IMR-90 (cell line): ENCODE measurements around the gene MCF2L2. TPM values are rescaled to one million over a fixed set of nuclear protein-coding genes. Genes with fewer than 3 reads are reported as not detected.

Source experiments
- ATAC-seq: fragments of 200-7000 bp; cut with Tn5 transposase; 2 replicates; pipeline ENCODE4 v1.9.1; 2020; ENCODE audit warnings: low read depth, mild to moderate bottlenecking, moderate library complexity
- BruUV-seq: library from RNA; stranded (reverse); fragments of 400-500 nt; replicated peaks from 2 replicates; lab custom pipeline; 2021; lab: Mats Ljungman, UMichigan
- CTCF ChIA-PET: fragments of 300-600 bp; formaldehyde crosslinking; extraction: SDS; loops from one replicate; lab custom pipeline; 2021; ENCODE audit warnings: antibody characterized with exemption; lab: Yijun Ruan, JAX
- POLR2A ChIA-PET: fragments of 300-600 bp; sonication (Branson Sonifier 250); formaldehyde crosslinking; loops from one replicate; lab custom pipeline; 2022; ENCODE audit warnings: antibody characterized with exemption; ENCODE audit not compliant: unreplicated experiment; lab: Charles Lee
- DNase-seq: peaks from one replicate; pipeline ENCODE4 v3.0.0; 2013
- H2AFZ ChIP-seq: replicated peaks from 2 replicates; pipeline ENCODE3; 2013; ENCODE audit warnings: low read length, mild to moderate bottlenecking; ENCODE audit not compliant: poor library complexity
- H2AK5ac ChIP-seq: 2 replicates; pipeline ENCODE4 v1.6.1; 2013; ENCODE audit warnings: low read depth, low read length, inconsistent platforms
- H2AK9ac ChIP-seq: replicated peaks from 2 replicates; pipeline ENCODE3; 2013; ENCODE audit warnings: mild to moderate bottlenecking, low read depth, low read length, moderate library complexity; ENCODE audit not compliant: poor library complexity
- H2BK120ac ChIP-seq: 2 replicates; pipeline ENCODE4 v1.6.1; 2013; ENCODE audit warnings: low read depth, low read length, inconsistent platforms
- H2BK15ac ChIP-seq: 3 replicates; pipeline ENCODE4 v1.6.1; 2013; ENCODE audit warnings: low read depth, low read length, inconsistent platforms
- H2BK20ac ChIP-seq: 2 replicates; pipeline ENCODE4 v1.6.1; 2013; ENCODE audit warnings: low read depth, mild to moderate bottlenecking, inconsistent platforms, low read length, moderate library complexity
- H2BK5ac ChIP-seq: 2 replicates; pipeline ENCODE4 v1.6.1; 2013; ENCODE audit warnings: mild to moderate bottlenecking, low read depth, low read length, inconsistent platforms; ENCODE audit not compliant: poor library complexity, severe bottlenecking
- H3K14ac ChIP-seq: replicated peaks from 2 replicates; pipeline ENCODE4 v1.6.1; 2013; ENCODE audit warnings: low read depth, low read length, inconsistent platforms
- H3K18ac ChIP-seq: 2 replicates; pipeline ENCODE4 v1.6.1; 2013; ENCODE audit warnings: low read depth, low read length, control low read depth
- H3K23ac ChIP-seq: 2 replicates; pipeline ENCODE4 v1.6.1; 2013; ENCODE audit warnings: low read depth, low read length, inconsistent platforms
- H3K27ac ChIP-seq: 2 replicates; pipeline ENCODE4 v1.5.1; 2013; ENCODE audit warnings: mild to moderate bottlenecking, control low read depth, low read length; ENCODE audit not compliant: insufficient read depth
- H3K27me3 ChIP-seq: 2 replicates; pipeline ENCODE4 v1.6.1; 2013; ENCODE audit warnings: low read length; ENCODE audit not compliant: control insufficient read depth, insufficient read depth
- H3K36me3 ChIP-seq: 2 replicates; pipeline ENCODE4 v1.6.1; 2013; ENCODE audit warnings: low read length, mixed read lengths; ENCODE audit not compliant: control insufficient read depth, insufficient read depth
- H3K4ac ChIP-seq: 2 replicates; pipeline ENCODE4 v1.6.1; 2013; ENCODE audit warnings: low read depth, low read length, inconsistent platforms
- H3K4me1 ChIP-seq: 2 replicates; pipeline ENCODE4 v1.6.1; 2013; ENCODE audit warnings: low read length, mixed read lengths; ENCODE audit not compliant: control insufficient read depth, insufficient read depth
- H3K4me2 ChIP-seq: 2 replicates; pipeline ENCODE4 v1.6.1; 2013; ENCODE audit warnings: low read depth, mild to moderate bottlenecking, control low read depth, low read length, moderate library complexity
- H3K4me3 ChIP-seq: 2 replicates; pipeline ENCODE4 v1.5.1; 2013; ENCODE audit warnings: low read depth, mild to moderate bottlenecking, control low read depth, low read length, moderate library complexity; ENCODE audit not compliant: insufficient read depth
- H3K56ac ChIP-seq: 2 replicates; pipeline ENCODE4 v1.6.1; 2013; ENCODE audit warnings: low read length, inconsistent platforms; ENCODE audit not compliant: insufficient read depth; ENCODE audit errors: extremely low read depth
- H3K79me1 ChIP-seq, 2 experiments: 2 replicates each; pipeline ENCODE4 v1.6.1; 2013; ENCODE audit warnings: low read length in 2 of 2, inconsistent platforms in 1 of 2, low read depth in 1 of 2
- H3K9ac ChIP-seq: 2 replicates; pipeline ENCODE4 v1.6.1; 2013; ENCODE audit warnings: low read depth, low read length, control low read depth
- H3K9me1 ChIP-seq: 2 replicates; pipeline ENCODE4 v1.6.1; 2013; ENCODE audit warnings: low read length, inconsistent platforms; ENCODE audit not compliant: insufficient read depth
- H3K9me3 ChIP-seq: 2 replicates; pipeline ENCODE4 v1.6.1; 2013; ENCODE audit warnings: low read length; ENCODE audit not compliant: control insufficient read depth, insufficient read depth
- H4K20me1 ChIP-seq: 2 replicates; pipeline ENCODE4 v1.6.1; 2013; ENCODE audit warnings: low read length, inconsistent platforms; ENCODE audit not compliant: insufficient read depth
- H4K5ac ChIP-seq: 2 replicates; pipeline ENCODE4 v1.6.1; 2013; ENCODE audit warnings: mild to moderate bottlenecking, low read depth, low read length, control low read depth
- H4K8ac ChIP-seq, 2 experiments: 2 replicates each; pipeline ENCODE4 v1.6.1; 2013; ENCODE audit warnings: low read depth in 2 of 2, low read length in 2 of 2, control low read depth in 1 of 2, inconsistent platforms in 1 of 2
- H4K91ac ChIP-seq: 2 replicates; pipeline ENCODE4 v1.6.1; 2013; ENCODE audit warnings: low read depth, low read length, inconsistent platforms; ENCODE audit not compliant: insufficient read depth
- BHLHE40 ChIP-seq: fragments of 150-350 bp; IDR thresholded peaks from 2 replicates; pipeline ENCODE4 v1.6.1; 2016; ENCODE audit warnings: mild to moderate bottlenecking, low read depth, low read length
- CHD1 ChIP-seq: IDR thresholded peaks from 2 replicates; pipeline ENCODE4 v1.6.1; 2012; ENCODE audit warnings: low read depth, low read length, improper control_type of control experiment
- FOS ChIP-seq: fragments of 150-350 bp; IDR thresholded peaks from 2 replicates; pipeline ENCODE4 v1.6.1; 2016; ENCODE audit warnings: low read depth, low read length
- MAFK ChIP-seq: IDR thresholded peaks from 2 replicates; pipeline ENCODE4 v1.6.1; 2012; ENCODE audit warnings: low read depth, low read length, improper control_type of control experiment
- MAZ ChIP-seq: IDR thresholded peaks from 2 replicates; pipeline ENCODE4 v1.6.1; 2012; ENCODE audit warnings: low read depth, mild to moderate bottlenecking, low read length, improper control_type of control experiment, moderate library complexity, borderline replicate concordance
- MXI1 ChIP-seq: IDR thresholded peaks from 2 replicates; pipeline ENCODE4 v1.6.1; 2012; ENCODE audit warnings: low read depth, mild to moderate bottlenecking, low read length, moderate library complexity, borderline replicate concordance
- POLR2A ChIP-seq: IDR thresholded peaks from 2 replicates; pipeline ENCODE4 v1.6.1; 2012; ENCODE audit warnings: mild to moderate bottlenecking, low read depth, low read length
- RAD21 ChIP-seq: IDR thresholded peaks from 2 replicates; pipeline ENCODE4 v1.6.1; 2012; ENCODE audit warnings: low read length, improper control_type of control experiment
- RCOR1 ChIP-seq: IDR thresholded peaks from 2 replicates; pipeline ENCODE4 v1.6.1; 2012; ENCODE audit warnings: mild to moderate bottlenecking, low read length, improper control_type of control experiment; ENCODE audit not compliant: insufficient replicate concordance
- RFX5 ChIP-seq: IDR thresholded peaks from 2 replicates; pipeline ENCODE4 v1.8.0; 2012; ENCODE audit warnings: low read depth, mild to moderate bottlenecking, low read length, moderate library complexity
- WGBS, 2 experiments: methylation state at CpG; one replicate each; pipeline versions ENCODE4 v1.1.5 to v1.1.7; 2013; ENCODE audit warnings: missing lambda C conversion rate in 2 of 2; ENCODE audit not compliant: insufficient read length in 1 of 2; ENCODE audit errors: extremely low coverage in 2 of 2; 5-methylcytosine and 5-hydroxymethylcytosine counted together
- dilution Hi-C: fragments of 300-500 bp; cut with HindIII; formaldehyde crosslinking; loops from one replicate; pipeline ENCODE4 v1.14.3; 2018; ENCODE audit warnings: low sequenced_read_pairs; ENCODE audit not compliant: unreplicated experiment
- in situ Hi-C: fragments of 300-500 bp; cut with MboI; formaldehyde crosslinking; loops from 3 replicates; pipeline ENCODE4 v1.14.3; 2019; ENCODE audit warnings: low sequenced_read_pairs, inconsistent platforms, mixed read lengths
- intact Hi-C: fragments of 100-400 bp; cut with micrococcal nuclease; formaldehyde crosslinking; loops from 2 replicates; pipeline ENCODE4 v1.10.0; 2022
- polyA plus RNA-seq, 3 experiments: library from polyadenylated mRNA; depleted of rRNA; stranded (reverse); fragments of >200 nt; gene quantifications; 2 replicates each; pipeline ENCODE4 v1.2.3, GENCODE V29; 2012; ENCODE audit warnings: low replicate concordance in 1 of 3
- total RNA-seq: library from RNA; depleted of rRNA; stranded (reverse); fragments of >200 nt; gene quantifications from 2 replicates; pipeline ENCODE4 v1.2.3, GENCODE V29; 2012
- TF ChIP-seq, protein P1 (sequence below): fragments of 150-350 bp; IDR thresholded peaks from 2 replicates; pipeline ENCODE4 v1.6.1; 2017; ENCODE audit warnings: mild to moderate bottlenecking, antibody characterized with exemption, low read length, low read depth
- TF ChIP-seq, protein P2 (sequence below): fragments of 150-350 bp; IDR thresholded peaks from 2 replicates; pipeline ENCODE4 v1.6.1; 2016; ENCODE audit warnings: low read depth, mild to moderate bottlenecking, low read length, moderate library complexity, borderline replicate concordance
- TF ChIP-seq, protein P3 (sequence below): conservative IDR thresholded peaks from 2 replicates; pipeline ENCODE4 v1.5.1; 2012; ENCODE audit warnings: mild to moderate bottlenecking, low read depth, low read length, improper control_type of control experiment

The MCF2L2 gene
- total and polyA plus RNA-seq, 2 of the 4 experiments (the other 2 are of a cell fraction), result under 0.01 TPM; not detected in 1

DNA sequence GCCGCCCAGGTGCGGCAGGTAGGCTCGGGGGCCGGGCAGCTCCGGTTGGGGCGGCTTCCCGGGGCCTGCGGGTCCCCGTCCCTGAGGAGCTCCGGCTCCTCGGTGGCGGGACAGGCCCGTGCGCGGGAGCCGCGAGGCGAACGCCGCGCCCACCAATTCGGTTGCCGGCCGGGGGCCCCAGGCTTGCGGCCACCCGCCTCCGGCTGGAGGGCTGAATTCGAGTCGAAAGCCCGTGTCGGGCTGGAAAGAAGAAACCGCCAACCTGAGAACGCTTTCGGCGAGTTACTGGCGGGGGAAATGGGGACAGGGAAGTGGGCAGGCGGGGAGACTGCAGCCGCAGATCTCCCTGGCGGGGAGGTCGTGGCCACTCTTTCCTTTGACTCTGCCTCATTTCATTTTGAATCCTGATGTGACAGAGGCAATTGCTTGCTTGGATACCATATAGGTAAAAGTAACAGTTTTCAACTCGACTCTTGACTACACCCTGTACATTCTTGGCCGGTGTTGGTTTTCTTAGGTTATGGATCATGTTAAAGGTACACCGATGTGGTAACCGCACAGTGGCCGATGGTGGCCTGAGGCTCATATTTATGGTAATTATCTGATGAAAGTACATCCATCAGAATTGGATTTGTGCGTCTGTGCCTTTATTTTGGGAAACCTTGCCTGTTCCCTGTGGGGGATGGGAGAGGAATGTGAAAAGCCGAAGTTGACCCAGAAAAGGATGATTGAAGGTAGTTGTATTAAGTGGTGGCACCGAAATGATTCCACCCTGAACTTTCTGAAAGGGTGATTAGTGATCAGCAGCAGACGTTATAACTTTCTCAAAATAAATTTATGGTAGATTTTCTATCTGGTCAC, 173.7 kb downstream of the MCF2L2 start:
- Histone ChIP-seq H3K4me1 (no peaks in the 10 kb centered on the region), H2AFZ (peak overlapping the region; percentile 91), H3K9me1 (no peaks in the 10 kb centered on the region), H3K27me3 (peaks cover 30% of the 10 kb centered on the region), H3K4ac (no peak overlapping the region), H4K91ac (no peak overlapping the region), H3K4me2 (peak overlapping the region; percentile 36; the same call in 1 of the 2 replicates), H4K5ac (no peak overlapping the region), H3K36me3 (no peaks in the 10 kb centered on the region), H2BK20ac (no peak overlapping the region), H3K27ac (no peak overlapping the region; the same call in 1 of the 2 replicates), H2BK15ac (no peak overlapping the region), H2AK5ac (no peak overlapping the region), H3K14ac (no peak overlapping the region), H3K56ac (no peak overlapping the region), H3K4me3 (peak overlapping the region; percentile 61), H3K9me3 (peaks cover 5% of the 10 kb centered on the region), H4K8ac (no peak overlapping the region), H3K18ac (no peak overlapping the region), H3K79me1 (peaks cover 0 to 4% of the 10 kb centered on the region in 2 experiments; a peak in 1 of 4 replicates), H3K23ac (peak overlapping the region; percentile 4; the same call in 1 of the 2 replicates), H2BK5ac (no peak overlapping the region), H3K9ac (peak overlapping the region; percentile 38; the same call in 1 of the 2 replicates), H4K20me1 (no peaks in the 10 kb centered on the region), H2BK120ac (no peak overlapping the region), H2AK9ac (peak overlapping the region; percentile 77)
- DNase-seq (no peak), ATAC-seq (no peak; the same call in 1 of the 2 replicates)
- in situ Hi-C loops, result no loop called here
- dilution Hi-C loops, result no loop called here
- BruUV-seq, result no TSS peak
- intact Hi-C loops, result loop anchor here (5.0 kb wide), 2 partner anchors 128 to 132 kb away; no protein-coding TSS in a partner anchor
- 7% methylated on average over 14 of the region's 49 CpGs; no CpG with 5 or more reads in 1 of the 2 experiments for WGBS, 2 experiments
- ChIA-PET CTCF (no interaction called here), POLR2A (no interaction called here)
- TF ChIP-seq POLR2A (no peak), MAZ (no peak), RFX5 (no peak), RAD21 (no peak), CHD1 (no peak), RCOR1 (no peak), MXI1 (no peak), BHLHE40 (no peak), FOS (no peak), MAFK (no peak)
- TF ChIP-seq, protein P1, sequence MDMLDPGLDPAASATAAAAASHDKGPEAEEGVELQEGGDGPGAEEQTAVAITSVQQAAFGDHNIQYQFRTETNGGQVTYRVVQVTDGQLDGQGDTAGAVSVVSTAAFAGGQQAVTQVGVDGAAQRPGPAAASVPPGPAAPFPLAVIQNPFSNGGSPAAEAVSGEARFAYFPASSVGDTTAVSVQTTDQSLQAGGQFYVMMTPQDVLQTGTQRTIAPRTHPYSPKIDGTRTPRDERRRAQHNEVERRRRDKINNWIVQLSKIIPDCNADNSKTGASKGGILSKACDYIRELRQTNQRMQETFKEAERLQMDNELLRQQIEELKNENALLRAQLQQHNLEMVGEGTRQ, result no peak
- TF ChIP-seq, protein P2, sequence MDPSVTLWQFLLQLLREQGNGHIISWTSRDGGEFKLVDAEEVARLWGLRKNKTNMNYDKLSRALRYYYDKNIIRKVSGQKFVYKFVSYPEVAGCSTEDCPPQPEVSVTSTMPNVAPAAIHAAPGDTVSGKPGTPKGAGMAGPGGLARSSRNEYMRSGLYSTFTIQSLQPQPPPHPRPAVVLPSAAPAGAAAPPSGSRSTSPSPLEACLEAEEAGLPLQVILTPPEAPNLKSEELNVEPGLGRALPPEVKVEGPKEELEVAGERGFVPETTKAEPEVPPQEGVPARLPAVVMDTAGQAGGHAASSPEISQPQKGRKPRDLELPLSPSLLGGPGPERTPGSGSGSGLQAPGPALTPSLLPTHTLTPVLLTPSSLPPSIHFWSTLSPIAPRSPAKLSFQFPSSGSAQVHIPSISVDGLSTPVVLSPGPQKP, result no peak
- TF ChIP-seq, protein P3, sequence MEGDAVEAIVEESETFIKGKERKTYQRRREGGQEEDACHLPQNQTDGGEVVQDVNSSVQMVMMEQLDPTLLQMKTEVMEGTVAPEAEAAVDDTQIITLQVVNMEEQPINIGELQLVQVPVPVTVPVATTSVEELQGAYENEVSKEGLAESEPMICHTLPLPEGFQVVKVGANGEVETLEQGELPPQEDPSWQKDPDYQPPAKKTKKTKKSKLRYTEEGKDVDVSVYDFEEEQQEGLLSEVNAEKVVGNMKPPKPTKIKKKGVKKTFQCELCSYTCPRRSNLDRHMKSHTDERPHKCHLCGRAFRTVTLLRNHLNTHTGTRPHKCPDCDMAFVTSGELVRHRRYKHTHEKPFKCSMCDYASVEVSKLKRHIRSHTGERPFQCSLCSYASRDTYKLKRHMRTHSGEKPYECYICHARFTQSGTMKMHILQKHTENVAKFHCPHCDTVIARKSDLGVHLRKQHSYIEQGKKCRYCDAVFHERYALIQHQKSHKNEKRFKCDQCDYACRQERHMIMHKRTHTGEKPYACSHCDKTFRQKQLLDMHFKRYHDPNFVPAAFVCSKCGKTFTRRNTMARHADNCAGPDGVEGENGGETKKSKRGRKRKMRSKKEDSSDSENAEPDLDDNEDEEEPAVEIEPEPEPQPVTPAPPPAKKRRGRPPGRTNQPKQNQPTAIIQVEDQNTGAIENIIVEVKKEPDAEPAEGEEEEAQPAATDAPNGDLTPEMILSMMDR, result no peak
